HCT116 (cell line): ENCODE results near the gene SEL1L3. TPM values are rescaled to one million over a fixed set of nuclear protein-coding genes. Genes with fewer than 3 reads are reported as not detected.

Experiments used
- ATAC-seq: fragments of 200-7000 bp; cut with Tn5 transposase; 2 replicates; pipeline ENCODE4 v1.9.1; 2020; ENCODE audit warnings: mild to moderate bottlenecking, moderate library complexity
- BruUV-seq: library from RNA; stranded (reverse); fragments of 400-500 nt; replicated peaks from 2 replicates; lab custom pipeline; 2021; lab: Mats Ljungman, UMichigan
- CTCF ChIA-PET: fragments of 300-600 bp; sonication (Branson Sonifier 250); formaldehyde crosslinking; loops from one replicate; lab custom pipeline; 2021; ENCODE audit warnings: antibody characterized with exemption; lab: Charles Lee
- POLR2A ChIA-PET: fragments of 300-600, 350-600 bp; sonication (Branson Sonifier 250); formaldehyde crosslinking; loops from one replicate; lab custom pipeline; 2021; ENCODE audit warnings: antibody characterized with exemption; lab: Charles Lee
- RAD21 ChIA-PET, 2 experiments: fragments of 300-600 bp; sonication (Branson Sonifier 250); formaldehyde crosslinking; loops; one replicate each; lab custom pipeline; 2023; ENCODE audit warnings: low total read pairs in 2 of 2; ENCODE audit not compliant: uncharacterized antibody in 2 of 2, unreplicated experiment in 2 of 2, low non-redundant PET in 1 of 2; lab: Charles Lee
- DNase-seq: peaks from one replicate; pipeline ENCODE4 v3.0.0-alpha.2; 2010; ENCODE audit warnings: low read depth, low spot score
- H2AFZ ChIP-seq: fragments of 200-600 bp; shearing (Covaris generic), sonication (generic); 2 replicates; pipeline ENCODE4 v1.6.1; 2017; ENCODE audit warnings: low read depth, mixed run types, mixed read lengths, antibody characterized with exemption, low read length; ENCODE audit not compliant: poor library complexity, severe bottlenecking
- H3K27ac ChIP-seq: 2 replicates; pipeline ENCODE4 v1.5.1; 2012; ENCODE audit warnings: low read depth, low read length
- H3K27me3 ChIP-seq: fragments of 200-600 bp; sonication (generic); 2 replicates; pipeline ENCODE4 v1.6.1; 2016; ENCODE audit warnings: mixed run types, low read length, mixed read lengths; ENCODE audit not compliant: insufficient read depth
- H3K36me3 ChIP-seq, 2 experiments: fragments of 200-500 bp in 1 of 2; fragments of 200-600 bp in 1 of 2; sonication (Bioruptor generic) in 1 of 2; sonication (generic) in 1 of 2; 2 replicates each; pipeline versions ENCODE4 v1.5.1 to v1.6.1; 2014 to 2016; ENCODE audit warnings: low read length in 2 of 2, inconsistent platforms in 1 of 2, mixed read lengths in 1 of 2, mixed run types in 1 of 2; ENCODE audit not compliant: insufficient read depth in 2 of 2, control insufficient read depth in 1 of 2
- H3K4me1 ChIP-seq, 2 experiments: fragments of 200-600 bp in 1 of 2; sonication (generic) in 1 of 2; 2 replicates each; pipeline versions ENCODE4 v1.5.1 to v1.6.1; 2012 to 2017; ENCODE audit warnings: low read length in 2 of 2, inconsistent platforms in 1 of 2, mild to moderate bottlenecking in 1 of 2, mixed read lengths in 1 of 2, mixed run types in 1 of 2, moderate library complexity in 1 of 2; ENCODE audit not compliant: insufficient read depth in 2 of 2, control insufficient read depth in 1 of 2
- H3K4me2 ChIP-seq: fragments of 200-600 bp; sonication (generic); 2 replicates; pipeline ENCODE4 v1.6.1; 2017; ENCODE audit warnings: mixed run types, low read length, mixed read lengths
- H3K4me3 ChIP-seq, 2 experiments: fragments of 200-600 bp in 1 of 2; sonication (generic) in 1 of 2; replicated peaks in 1 of 2; 2 replicates each; pipeline ENCODE4 v1.5.1; 2011 to 2016; ENCODE audit warnings: low read length in 2 of 2, control low read depth in 1 of 2, low read depth in 1 of 2, mild to moderate bottlenecking in 1 of 2, mixed read lengths in 1 of 2, mixed run types in 1 of 2
- H3K79me2 ChIP-seq: fragments of 200-600 bp; sonication (generic); 2 replicates; pipeline ENCODE4 v1.6.1; 2017; ENCODE audit warnings: mild to moderate bottlenecking, mixed run types, low read length, moderate library complexity, mixed read lengths; ENCODE audit not compliant: insufficient read depth
- H3K9ac ChIP-seq: fragments of 200-600 bp; sonication (generic); 2 replicates; pipeline ENCODE4 v1.6.1; 2016; ENCODE audit warnings: low read length, mixed read lengths
- H3K9me2 ChIP-seq: fragments of 200-600 bp; sonication (generic), shearing (Covaris generic); 2 replicates; pipeline ENCODE4 v1.6.1; 2017; ENCODE audit warnings: mixed run types, mild to moderate bottlenecking, moderate library complexity; ENCODE audit not compliant: insufficient read depth
- H3K9me3 ChIP-seq, 2 experiments: fragments of 200-500 bp in 1 of 2; fragments of 200-600 bp in 1 of 2; sonication (Bioruptor generic) in 1 of 2; sonication (generic) in 1 of 2; 2 replicates each; pipeline ENCODE4 v1.6.1; 2014 to 2017; ENCODE audit warnings: low read length in 2 of 2, mixed read lengths in 2 of 2, inconsistent platforms in 1 of 2, low read depth in 1 of 2, mild to moderate bottlenecking in 1 of 2, mixed run types in 1 of 2, moderate library complexity in 1 of 2; ENCODE audit not compliant: control insufficient read depth in 1 of 2, insufficient read depth in 1 of 2
- H4K20me1 ChIP-seq: fragments of 200-600 bp; sonication (generic), shearing (Covaris generic); 2 replicates; pipeline ENCODE4 v1.6.1; 2017; ENCODE audit warnings: mixed run types, mild to moderate bottlenecking, moderate library complexity; ENCODE audit not compliant: insufficient read depth
- CBX3 ChIP-seq: IDR thresholded peaks from 2 replicates; pipeline ENCODE4 v1.6.1; 2012; ENCODE audit warnings: low read depth
- CEBPB ChIP-seq: IDR thresholded peaks from 2 replicates; pipeline ENCODE4 v1.6.1; 2012; ENCODE audit warnings: low read depth
- EGR1 ChIP-seq: IDR thresholded peaks from 2 replicates; pipeline ENCODE4 v1.6.1; 2012; ENCODE audit warnings: low read depth
- ELF1 ChIP-seq: IDR thresholded peaks from 2 replicates; pipeline ENCODE4 v1.6.1; 2012; ENCODE audit warnings: low read depth, borderline replicate concordance
- EZH2 ChIP-seq: fragments of 200-600 bp; sonication (generic); IDR thresholded peaks from 2 replicates; pipeline ENCODE4 v1.6.1; 2017; ENCODE audit warnings: antibody characterized with exemption, mixed run types
- FOSL1 ChIP-seq: IDR thresholded peaks from 2 replicates; pipeline ENCODE4 v1.6.1; 2012; ENCODE audit warnings: low read depth
- JUND ChIP-seq: IDR thresholded peaks from 2 replicates; pipeline ENCODE4 v1.6.1; 2012
- POLR2AphosphoS5 ChIP-seq: IDR thresholded peaks from 2 replicates; pipeline ENCODE4 v1.6.1; 2011; ENCODE audit warnings: mild to moderate bottlenecking, low read depth, low read length, moderate library complexity
- RAD21 ChIP-seq: IDR thresholded peaks from 2 replicates; pipeline ENCODE4 v1.6.1; 2012; ENCODE audit warnings: low read depth, mild to moderate bottlenecking
- SIN3A ChIP-seq: IDR thresholded peaks from 2 replicates; pipeline ENCODE4 v1.6.1; 2012; ENCODE audit warnings: low read depth
- SP1 ChIP-seq: IDR thresholded peaks from 2 replicates; pipeline ENCODE4 v1.6.1; 2012; ENCODE audit warnings: low read depth
- TCF7L2 ChIP-seq: IDR thresholded peaks from 2 replicates; pipeline ENCODE4 v1.7.0; 2011; ENCODE audit warnings: borderline replicate concordance, inconsistent platforms; ENCODE audit not compliant: insufficient read depth, insufficient read length; ENCODE audit errors: extremely low read depth
- YY1 ChIP-seq: IDR thresholded peaks from 2 replicates; pipeline ENCODE4 v1.6.1; 2011; ENCODE audit warnings: low read length, low read depth, moderate library complexity, mild to moderate bottlenecking; ENCODE audit not compliant: insufficient replicate concordance; ENCODE audit errors: extremely low read depth
- ZFX ChIP-seq: fragments of 450-650 bp; IDR thresholded peaks from 2 replicates; pipeline ENCODE4 v1.6.1; 2017
- ZNF274 ChIP-seq: fragments of 200-500 bp; sonication (Bioruptor generic); IDR thresholded peaks from 2 replicates; pipeline ENCODE4 v1.6.1; 2014; ENCODE audit warnings: mild to moderate bottlenecking, low read depth, low read length, inconsistent platforms
- intact Hi-C: fragments of 100-400 bp; cut with micrococcal nuclease; formaldehyde crosslinking; loops from 2 replicates; pipeline ENCODE4 v1.10.0; 2022
- total RNA-seq: library from RNA; stranded (reverse); gene quantifications from one replicate; pipeline ENCODE4 v1.2.1, GENCODE V29; 2021; ENCODE audit not compliant: unreplicated experiment
- TF ChIP-seq, protein P1 (sequence below): IDR thresholded peaks from 2 replicates; pipeline ENCODE4 v1.6.1; 2012
- TF ChIP-seq, protein P2 (sequence below): IDR thresholded peaks from 2 replicates; pipeline ENCODE4 v1.6.1; 2012
- TF ChIP-seq, protein P3 (sequence below): IDR thresholded peaks from 2 replicates; pipeline ENCODE4 v1.6.1; 2011; ENCODE audit warnings: mild to moderate bottlenecking, low read length, moderate library complexity; ENCODE audit not compliant: insufficient replicate concordance; ENCODE audit errors: extremely low read depth

SEL1L3 gene
- total RNA-seq, 1 experiment from 2014 or later: 45.0 TPM

DNA sequence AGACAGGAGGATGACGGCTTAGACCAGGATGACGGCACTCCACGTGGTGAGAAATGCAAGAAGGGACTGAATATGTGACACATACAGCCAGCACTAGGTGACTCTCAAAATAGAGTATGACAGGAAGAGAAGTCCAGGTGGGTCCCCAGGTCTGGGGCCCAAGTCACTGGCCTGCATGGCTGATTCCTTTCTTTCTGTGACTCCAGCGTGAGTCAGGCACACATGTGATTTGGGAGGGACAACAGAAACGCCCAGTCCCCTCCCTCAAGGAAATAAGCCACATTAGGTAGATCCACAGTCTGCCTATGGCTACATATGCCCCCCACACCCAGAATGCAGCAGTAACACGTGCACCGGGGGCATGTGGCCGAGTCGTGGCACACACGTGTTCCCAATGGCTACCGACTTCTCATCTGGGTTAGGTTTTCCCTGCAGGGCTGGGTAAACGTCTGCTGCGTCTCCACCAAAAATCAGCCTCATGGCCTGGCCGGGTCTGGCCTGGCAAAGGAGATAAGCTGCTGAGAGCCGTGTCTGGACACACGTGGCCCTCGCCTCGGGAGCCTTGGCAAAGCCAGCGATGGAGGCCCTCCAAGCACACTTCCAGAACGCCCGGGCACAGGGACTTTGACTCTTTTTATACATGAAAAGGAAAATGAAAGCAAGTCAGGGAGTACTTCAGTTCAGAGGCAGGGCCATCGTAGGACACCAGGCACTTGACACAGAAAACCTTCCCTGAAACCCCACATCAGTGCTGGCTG, 19.3 kb downstream of the SEL1L3 start:
- H3K79me2 ChIP-seq: 0 out of 2 replicates have a peak, but pooled peaks cover 3% of the 10 kb centered on the region
- POLR2A ChIA-PET: no interaction called here
- no peaks in the 10 kb centered on the region for H3K9me3 ChIP-seq
- H3K9me2 ChIP-seq: no peaks in the 10 kb centered on the region
- peaks cover 3 to 17% of the 10 kb centered on the region in 2 experiments; a peak in 2 of 4 replicates for H3K36me3 ChIP-seq
- DNase-seq: no peak
- CTCF ChIA-PET: no interaction called here
- intact Hi-C loops: no loop called here
- peak overlapping the region; percentile 28 for H3K4me2 ChIP-seq
- no peak overlapping the region for H3K4me3 ChIP-seq
- H2AFZ ChIP-seq: no peak overlapping the region
- TF ChIP-seq ZFX: no peak
- no peak for TF ChIP-seq SP1
- TF ChIP-seq YY1: no peak
- no peak for TF ChIP-seq SIN3A
- TF ChIP-seq CBX3: no peak
- no peak for TF ChIP-seq TCF7L2
- no peak for TF ChIP-seq EZH2
- TF ChIP-seq CEBPB: no peak
- no peak for TF ChIP-seq JUND
- no peak for TF ChIP-seq EGR1
- TF ChIP-seq ZNF274: no peak
- TF ChIP-seq, protein P1, sequence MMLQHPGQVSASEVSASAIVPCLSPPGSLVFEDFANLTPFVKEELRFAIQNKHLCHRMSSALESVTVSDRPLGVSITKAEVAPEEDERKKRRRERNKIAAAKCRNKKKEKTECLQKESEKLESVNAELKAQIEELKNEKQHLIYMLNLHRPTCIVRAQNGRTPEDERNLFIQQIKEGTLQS: no peak
- TF ChIP-seq, protein P2, sequence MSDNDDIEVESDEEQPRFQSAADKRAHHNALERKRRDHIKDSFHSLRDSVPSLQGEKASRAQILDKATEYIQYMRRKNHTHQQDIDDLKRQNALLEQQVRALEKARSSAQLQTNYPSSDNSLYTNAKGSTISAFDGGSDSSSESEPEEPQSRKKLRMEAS: 0 out of 2 replicates have a peak, but pooled peaks have one; percentile 30
- TF ChIP-seq ELF1: no peak
- no peak for TF ChIP-seq RAD21
- peak; percentile 56; the same call in 1 of the 2 replicates for TF ChIP-seq FOSL1
- TF ChIP-seq POLR2AphosphoS5: no peak
- TF ChIP-seq, protein P3, sequence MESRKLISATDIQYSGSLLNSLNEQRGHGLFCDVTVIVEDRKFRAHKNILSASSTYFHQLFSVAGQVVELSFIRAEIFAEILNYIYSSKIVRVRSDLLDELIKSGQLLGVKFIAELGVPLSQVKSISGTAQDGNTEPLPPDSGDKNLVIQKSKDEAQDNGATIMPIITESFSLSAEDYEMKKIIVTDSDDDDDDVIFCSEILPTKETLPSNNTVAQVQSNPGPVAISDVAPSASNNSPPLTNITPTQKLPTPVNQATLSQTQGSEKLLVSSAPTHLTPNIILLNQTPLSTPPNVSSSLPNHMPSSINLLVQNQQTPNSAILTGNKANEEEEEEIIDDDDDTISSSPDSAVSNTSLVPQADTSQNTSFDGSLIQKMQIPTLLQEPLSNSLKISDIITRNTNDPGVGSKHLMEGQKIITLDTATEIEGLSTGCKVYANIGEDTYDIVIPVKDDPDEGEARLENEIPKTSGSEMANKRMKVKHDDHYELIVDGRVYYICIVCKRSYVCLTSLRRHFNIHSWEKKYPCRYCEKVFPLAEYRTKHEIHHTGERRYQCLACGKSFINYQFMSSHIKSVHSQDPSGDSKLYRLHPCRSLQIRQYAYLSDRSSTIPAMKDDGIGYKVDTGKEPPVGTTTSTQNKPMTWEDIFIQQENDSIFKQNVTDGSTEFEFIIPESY: no peak
- TF ChIP-seq, all 23 proteins: peak for 2
- no peak for ATAC-seq
- H3K27ac ChIP-seq: no peak overlapping the region
- H3K9ac ChIP-seq: no peak overlapping the region
- H4K20me1 ChIP-seq: no peaks in the 10 kb centered on the region
- RAD21 ChIA-PET: no interaction called here
- peaks cover 0 to 14% of the 10 kb centered on the region in 2 experiments; a peak in 2 of 4 replicates for H3K4me1 ChIP-seq
- BruUV-seq: no TSS peak
- H3K27me3 ChIP-seq: no peaks in the 10 kb centered on the region
